CD4-positive, alpha-beta T cell treated with Interleukin-12 subunit alpha and Interleukin-12 subunit beta, for 1 hour (primary cell): Measurements from ENCODE around the gene ANAPC5.
"Not testable (repeated sequence)": the region's sequence is repeated elsewhere in the genome, so short reads cannot be mapped to it uniquely, and the experiment has no call there.

ENCODE experiments used
- DNase-seq: peaks from one replicate; pipeline ENCODE4 v3.0.0-alpha.2; 2020

Gene ANAPC5

GRCh38 chr12:121310231-121310630, 42.0 kb downstream of the ANAPC5 start:
- not testable (repeated sequence) for DNase-seq

- not testable (repeated sequence) for DNase-seq
Measured at GRCh38 chr12:121307397-121307796, 44.8 kb downstream of the ANAPC5 start.

- no peak for DNase-seq
Measured at GRCh38 chr12:121304306-121304705, 47.9 kb downstream of the ANAPC5 start.

- no peak for DNase-seq
Measured at GRCh38 chr12:121301876-121302275, 50.3 kb downstream of the ANAPC5 start.

- no peak for DNase-seq
Measured at GRCh38 chr12:121300083-121300819, 52.0 kb downstream of the ANAPC5 start.

GRCh38 chr12:121299662-121300061, 52.5 kb downstream of the ANAPC5 start:
- DNase-seq = no peak

- DNase-seq = not testable (repeated sequence)
Measured at GRCh38 chr12:121298411-121298810, 53.8 kb downstream of the ANAPC5 start.

GRCh38 chr12:121297435-121297991, 54.7 kb downstream of the ANAPC5 start:
- peak; percentile 17 for DNase-seq

- DNase-seq = peak; percentile 91
Measured at GRCh38 chr12:121296618-121297434, 55.4 kb downstream of the ANAPC5 start, which contains the start of gene CAMKK2. TSS of gene CAMKK2 (minus strand) at chr12:121296709. CDS start at chr12:121274526, 22,183 bp downstream.

GRCh38 chr12:121295746-121296617, 56.2 kb downstream of the ANAPC5 start:
- no peak for DNase-seq

- DNase-seq = no peak
Measured at GRCh38 chr12:121295116-121295745, 57.0 kb downstream of the ANAPC5 start.

GRCh38 chr12:121294151-121294889, 57.9 kb downstream of the ANAPC5 start:
- no peak for DNase-seq

GRCh38 chr12:121293603-121294002, 58.6 kb downstream of the ANAPC5 start:
- no peak for DNase-seq

GRCh38 chr12:121290410-121290809, 61.8 kb downstream of the ANAPC5 start:
- DNase-seq = no peak

- DNase-seq = no peak
Measured at GRCh38 chr12:121289962-121290361, 62.2 kb downstream of the ANAPC5 start.

GRCh38 chr12:121288986-121289385, 63.2 kb downstream of the ANAPC5 start:
- DNase-seq = no peak

GRCh38 chr12:121288158-121288845, 63.9 kb downstream of the ANAPC5 start:
- DNase-seq = no peak

GRCh38 chr12:121287267-121287954, 64.8 kb downstream of the ANAPC5 start:
- no peak for DNase-seq

- DNase-seq = no peak
Measured at GRCh38 chr12:121285856-121286255, 66.4 kb downstream of the ANAPC5 start.
